Activated CD8-positive, alpha-beta memory T cell treated with anti-CD3 and anti-CD28 coated beads, Interleukin-2, amount 50 U/mL, for 4 hours (primary cell): ENCODE results near the gene BTBD9.

Experiments
- DNase-seq: peaks from one replicate; pipeline ENCODE4 v3.0.0-alpha.2; 2020

BTBD9 gene

GRCh38 chr6:38552121-38552520 lies 87.6 kb downstream of the BTBD9 start:
- DNase-seq, result no peak

DNA sequence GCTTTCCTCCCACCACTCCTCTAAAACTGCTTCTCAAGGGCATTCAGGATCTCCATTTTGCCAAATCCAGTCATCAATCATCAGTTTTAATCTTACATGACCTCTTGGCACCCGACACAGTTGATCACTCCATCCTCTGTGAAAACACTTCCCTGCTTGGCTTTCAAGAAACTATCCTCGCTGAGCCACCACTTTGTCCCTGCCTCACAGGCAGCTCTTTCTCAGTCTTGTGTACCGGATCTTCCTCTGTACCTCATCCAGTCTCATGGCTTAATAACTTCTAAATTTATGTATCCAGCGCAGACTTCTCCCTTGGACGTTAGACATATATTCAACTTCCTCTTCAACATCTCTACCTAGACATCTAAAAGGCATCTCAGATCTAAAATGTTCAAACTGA lies 89.9 kb downstream of the BTBD9 start:
- no peak for DNase-seq

GRCh38 chr6:38549180-38549579 lies 90.5 kb downstream of the BTBD9 start:
- DNase-seq, result no peak

DNA sequence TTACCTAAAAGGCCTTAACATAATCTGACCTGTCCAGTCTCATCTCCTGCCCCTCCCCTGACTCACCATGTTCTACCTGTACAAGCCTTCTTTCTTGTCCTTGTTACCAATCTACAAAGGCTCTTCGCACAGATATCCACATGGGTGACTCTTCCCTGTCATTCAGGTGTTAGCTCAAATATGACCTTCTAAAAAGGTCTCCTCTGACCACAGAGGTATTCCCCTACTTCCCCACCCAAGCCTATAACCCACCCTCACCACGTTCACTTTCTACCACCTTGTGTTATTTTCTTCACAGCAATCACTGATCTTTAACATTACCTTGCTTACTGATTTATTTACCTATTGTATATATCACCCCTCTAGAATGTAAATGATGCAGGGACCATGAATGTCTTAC lies 96.7 kb downstream of the BTBD9 start:
- no peak for DNase-seq

DNA sequence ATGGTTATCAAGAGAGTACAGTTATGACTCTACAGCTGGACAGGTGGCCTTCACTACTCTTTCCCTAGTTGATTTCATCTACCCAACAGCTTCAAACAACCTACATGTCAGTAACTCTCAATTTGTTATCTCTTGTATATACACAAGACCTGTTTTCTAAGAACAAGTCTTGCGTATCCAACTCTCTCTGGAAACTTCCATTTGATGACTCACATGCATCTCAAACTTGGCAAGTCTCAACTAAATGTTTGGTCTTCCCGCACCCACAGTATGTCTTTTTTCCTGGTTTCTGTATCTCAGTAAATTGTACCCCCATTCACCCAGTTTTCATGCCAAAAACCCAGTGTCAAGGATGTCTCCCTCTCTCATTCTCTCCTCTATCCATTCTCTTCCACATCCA lies 97.7 kb downstream of the BTBD9 start:
- DNase-seq, result no peak

GRCh38 chr6:38533064-38533463 lies 106.7 kb downstream of the BTBD9 start:
- DNase-seq, result no peak

GRCh38 chr6:38531134-38531533 lies 108.6 kb downstream of the BTBD9 start:
- DNase-seq, result no peak

DNA sequence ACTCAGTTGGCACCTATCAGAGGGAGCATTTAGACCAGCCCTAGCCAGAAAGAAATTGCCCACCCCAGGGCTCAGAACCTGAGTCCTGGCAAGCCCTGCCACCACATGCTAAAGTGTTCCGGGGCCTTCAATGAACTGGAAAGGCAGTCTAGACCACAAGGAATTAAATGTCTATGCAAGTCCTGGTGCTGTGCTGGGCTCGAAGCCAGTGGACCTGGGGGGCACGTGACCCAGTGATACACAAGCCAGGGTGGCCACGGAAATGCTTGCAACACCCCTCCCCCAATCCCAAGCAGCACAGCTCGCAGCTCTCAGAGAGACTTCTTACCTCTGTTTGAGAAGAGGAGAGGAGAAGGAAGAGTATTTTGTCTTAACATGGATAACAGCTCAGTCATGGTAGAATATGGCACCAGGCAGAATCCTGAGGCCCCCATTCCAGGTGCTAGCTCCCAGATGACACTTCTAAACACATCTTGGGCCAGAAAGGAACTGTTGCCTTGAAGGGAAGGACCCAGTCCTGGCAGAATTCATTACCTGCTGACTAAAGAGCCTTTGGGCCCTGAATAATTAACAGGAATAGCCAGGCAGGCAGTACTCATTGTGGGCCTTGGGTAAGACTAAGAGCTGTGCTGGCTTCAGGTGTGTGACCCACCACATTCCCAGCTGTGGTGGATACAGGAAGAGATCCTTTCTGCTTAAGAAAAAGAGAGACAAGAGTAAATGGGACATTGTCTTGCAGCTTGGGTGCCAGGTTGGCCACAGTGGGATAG lies 111.3 kb downstream of the BTBD9 start:
- DNase-seq, result no peak

DNA sequence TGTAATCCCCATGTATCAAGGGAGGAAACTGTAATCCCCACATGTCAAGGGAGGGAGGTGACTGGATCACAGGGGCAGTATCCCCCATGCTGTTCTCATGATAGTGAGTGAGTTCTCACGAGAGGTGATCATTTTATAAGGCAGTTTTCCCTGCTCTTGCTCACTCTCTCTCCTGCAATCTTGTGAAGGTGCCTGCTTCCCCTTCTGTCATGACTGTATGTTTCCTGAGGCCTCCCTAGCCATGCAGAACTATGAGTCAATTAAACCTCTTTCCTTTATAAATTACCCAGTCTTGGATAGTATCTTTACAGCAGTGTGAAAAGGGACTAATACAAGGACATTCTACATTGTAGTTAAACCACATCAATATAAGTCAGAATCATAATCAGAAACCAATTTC lies 112.4 kb downstream of the BTBD9 start:
- DNase-seq, result no peak

GRCh38 chr6:38525888-38526287 lies 113.8 kb downstream of the BTBD9 start:
- no peak for DNase-seq

DNA sequence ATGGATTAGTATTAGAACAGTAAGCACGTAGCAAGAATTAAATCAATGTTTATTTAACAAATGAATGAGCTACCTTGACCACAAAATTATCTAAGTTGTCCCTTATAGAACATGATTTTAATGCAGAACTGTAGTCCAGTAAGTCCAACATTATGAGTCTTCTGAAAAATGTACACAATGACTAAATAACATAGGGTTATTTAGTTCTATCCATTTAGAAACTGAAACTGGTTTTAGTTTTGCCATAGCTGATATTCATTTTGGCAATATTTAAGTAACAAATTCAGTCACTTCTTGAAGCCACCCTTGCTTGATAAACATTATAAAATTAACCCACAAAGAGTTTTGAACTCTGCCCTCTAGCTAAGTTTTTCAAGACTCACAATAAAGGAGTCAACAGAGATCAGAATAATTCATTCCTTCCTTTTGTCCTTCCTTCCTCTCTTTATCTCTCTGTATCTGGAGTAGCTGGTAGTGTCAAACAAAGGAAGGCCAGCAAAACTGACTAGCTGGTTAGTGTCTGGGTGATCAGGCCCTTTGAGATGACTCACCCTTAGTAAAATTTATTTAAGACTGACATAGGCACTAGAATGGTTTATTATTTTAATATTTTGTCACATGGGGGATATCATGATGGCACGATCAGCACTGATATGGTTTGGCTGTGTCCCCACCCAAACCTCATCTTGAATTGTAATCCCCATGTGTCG lies 115.1 kb downstream of the BTBD9 start:
- no peak for DNase-seq

- no peak for DNase-seq
These were observed 117.4 kb downstream of the BTBD9 start for GRCh38 chr6:38522322-38522721.

GRCh38 chr6:38518511-38519304 lies 121.0 kb downstream of the BTBD9 start:
- DNase-seq, result no peak

DNA sequence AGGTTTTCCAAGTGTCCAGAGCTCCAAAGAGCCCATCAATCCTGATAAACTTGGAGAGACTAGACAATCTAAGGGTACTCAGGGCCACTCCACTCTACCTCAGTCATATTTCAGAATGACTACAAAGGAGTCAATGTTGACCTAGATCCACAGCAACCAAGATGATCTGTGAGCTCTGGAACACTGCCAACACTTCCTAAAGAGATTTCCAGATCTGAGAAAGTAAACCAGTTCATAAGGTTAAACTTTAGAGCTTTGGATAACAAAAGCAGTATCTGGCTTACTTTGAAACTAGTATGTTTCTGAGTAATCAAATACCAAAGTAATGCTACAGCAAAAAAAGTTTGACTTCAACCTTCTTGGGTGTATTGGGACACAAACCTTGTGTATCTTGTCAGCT lies 122.7 kb downstream of the BTBD9 start:
- DNase-seq, result no peak

DNA sequence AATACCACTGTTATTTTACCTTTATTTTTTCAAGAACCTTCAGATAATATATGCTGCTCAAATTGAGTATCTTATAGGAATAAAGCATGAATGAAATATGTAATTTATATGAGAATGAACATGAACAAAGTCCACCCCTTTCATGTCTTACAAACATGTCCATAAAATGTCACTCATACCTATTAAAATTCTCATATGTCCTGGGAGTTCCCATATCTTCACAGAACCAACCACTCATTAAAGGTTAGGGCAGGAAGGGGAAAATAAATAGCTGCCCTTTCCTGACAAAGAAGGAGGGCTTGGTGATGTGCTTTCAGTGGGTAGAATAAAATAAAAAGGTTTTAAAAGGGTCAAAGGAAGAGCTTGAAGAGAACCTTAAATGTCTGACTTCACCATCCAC lies 125.3 kb downstream of the BTBD9 start:
- DNase-seq, result no peak

GRCh38 chr6:38512211-38512610 lies 127.5 kb downstream of the BTBD9 start:
- DNase-seq, result no peak

GRCh38 chr6:38510205-38510604 lies 129.5 kb downstream of the BTBD9 start:
- no peak for DNase-seq

GRCh38 chr6:38509713-38510112 lies 130.0 kb downstream of the BTBD9 start:
- no peak for DNase-seq

GRCh38 chr6:38508894-38509293 lies 130.8 kb downstream of the BTBD9 start:
- DNase-seq, result no peak

GRCh38 chr6:38508286-38508685 lies 131.4 kb downstream of the BTBD9 start:
- no peak for DNase-seq

DNA sequence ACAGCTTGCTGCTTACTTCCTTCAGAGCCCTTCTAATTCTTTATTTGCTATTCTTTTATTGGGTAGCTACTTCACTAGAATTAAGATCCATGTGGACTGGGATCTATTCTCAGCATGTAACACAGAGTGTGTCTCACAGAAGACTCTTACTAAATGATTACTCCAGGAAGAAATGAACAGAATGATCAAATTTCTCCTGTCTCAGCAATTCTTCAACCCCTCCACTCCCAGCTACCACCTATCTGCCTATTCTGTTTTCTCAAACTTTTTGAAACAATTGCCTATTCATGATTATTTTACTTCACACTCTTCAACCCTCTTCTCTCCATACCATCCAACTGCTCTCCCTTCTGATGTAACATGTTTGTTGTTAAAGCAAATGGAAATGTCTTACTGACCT lies 132.6 kb downstream of the BTBD9 start:
- no peak for DNase-seq

- DNase-seq, result no peak
These were observed 133.9 kb downstream of the BTBD9 start for GRCh38 chr6:38505826-38506225.

- no peak for DNase-seq
These were observed 134.7 kb downstream of the BTBD9 start for GRCh38 chr6:38504996-38505395.
